Breast epithelium (tissue), 3 donors: ENCODE results near the gene CBX7.

Experiments used
- CTCF ChIP-seq, 3 donors: fragments of 450-650 bp; IDR thresholded peaks; one replicate each; pipeline ENCODE4 v1.5.1; 2016 to 2017; ENCODE audit warnings: antibody characterized with exemption in 3 of 3, mild to moderate bottlenecking in 3 of 3, moderate library complexity in 3 of 3
- POLR2A ChIP-seq: fragments of 450-650 bp; IDR thresholded peaks from one replicate; pipeline ENCODE4 v1.6.1; 2016; ENCODE audit warnings: antibody characterized with exemption, mild to moderate bottlenecking, moderate library complexity

GRCh38 chr22:39091126-39092081 lies 61.1 kb downstream of the CBX7 start:
- TF ChIP-seq CTCF (IDR thresholded peaks at IDR 0.05) (no peak), POLR2A (no peak)
